DMS114 treated with DMSO at 0.1 percent for 48 hours (cell line): Measurements from ENCODE around the gene RNU6-9.

Source experiments
- DNase-seq: peaks from one replicate; lab custom pipeline; 2025; ENCODE audit not compliant: unreplicated experiment; lab: John Stamatoyannopoulos, UW

RNU6-9 gene

DNA sequence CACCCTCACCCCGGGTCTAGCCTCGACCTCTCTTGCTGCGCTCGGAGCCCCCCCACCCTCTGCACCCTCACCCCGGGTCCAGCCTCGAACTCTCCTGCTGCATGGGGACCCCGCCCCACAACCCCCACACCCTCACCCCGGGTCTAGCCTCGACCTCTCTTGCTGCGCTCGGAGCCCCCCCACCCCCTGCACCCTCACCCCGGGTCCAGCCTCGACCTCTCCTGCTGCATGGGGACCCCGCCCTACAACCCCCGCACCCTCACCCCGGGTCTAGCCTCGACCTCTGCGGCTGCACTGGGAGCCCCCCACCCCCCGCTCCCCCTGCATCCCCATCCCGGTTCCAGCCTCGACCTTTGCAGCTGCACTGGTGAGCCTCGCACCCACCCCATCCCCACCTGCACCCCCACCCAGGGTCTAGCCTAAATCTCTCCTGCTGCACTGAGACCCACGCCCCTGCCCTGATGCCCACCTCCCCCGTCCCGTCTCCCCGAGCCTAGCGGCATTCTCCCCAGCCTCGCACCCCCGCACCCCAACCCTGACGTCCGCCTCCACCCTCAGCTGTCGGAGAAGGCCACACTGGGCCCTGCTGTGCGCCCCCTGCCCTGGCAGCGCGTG lies 32.0 kb upstream of the RNU6-9 start:
- no peak for DNase-seq

DNA sequence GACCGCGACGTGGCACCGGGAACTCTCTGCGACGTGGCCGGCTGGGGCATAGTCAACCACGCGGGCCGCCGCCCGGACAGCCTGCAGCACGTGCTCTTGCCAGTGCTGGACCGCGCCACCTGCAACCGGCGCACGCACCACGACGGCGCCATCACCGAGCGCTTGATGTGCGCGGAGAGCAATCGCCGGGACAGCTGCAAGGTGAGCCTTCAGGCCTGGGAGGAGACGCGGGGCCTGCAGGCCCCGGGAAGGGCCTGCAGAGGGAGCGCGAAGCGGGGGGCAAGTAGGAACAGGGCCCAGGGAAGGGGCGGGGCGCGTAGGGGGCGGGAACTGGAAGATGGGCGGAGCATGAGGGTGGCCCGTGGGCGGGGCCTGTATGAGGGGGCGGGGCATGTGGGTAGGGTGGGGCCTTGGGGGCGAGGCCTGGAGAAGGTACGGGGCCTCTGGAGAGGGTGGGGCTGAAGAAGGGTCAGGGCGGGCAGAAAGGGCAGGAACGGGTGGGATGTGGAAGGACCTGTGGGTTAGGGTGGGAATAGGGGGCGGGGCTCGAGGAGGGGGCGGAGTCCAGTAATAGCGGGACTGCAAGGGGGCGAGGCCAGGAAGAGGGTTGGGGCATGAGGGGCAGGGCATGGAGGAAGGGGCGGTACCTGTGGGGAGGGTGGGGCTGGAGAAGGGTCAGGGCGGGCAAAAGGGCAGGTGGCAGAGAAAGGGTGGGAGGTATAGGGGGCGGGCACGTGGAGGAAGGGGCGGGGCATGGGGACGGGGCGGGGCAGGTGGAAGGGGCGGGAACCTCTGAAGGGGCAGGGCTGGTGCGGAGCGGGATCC lies 31.3 kb upstream of the RNU6-9 start:
- DNase-seq, result no peak

DNA sequence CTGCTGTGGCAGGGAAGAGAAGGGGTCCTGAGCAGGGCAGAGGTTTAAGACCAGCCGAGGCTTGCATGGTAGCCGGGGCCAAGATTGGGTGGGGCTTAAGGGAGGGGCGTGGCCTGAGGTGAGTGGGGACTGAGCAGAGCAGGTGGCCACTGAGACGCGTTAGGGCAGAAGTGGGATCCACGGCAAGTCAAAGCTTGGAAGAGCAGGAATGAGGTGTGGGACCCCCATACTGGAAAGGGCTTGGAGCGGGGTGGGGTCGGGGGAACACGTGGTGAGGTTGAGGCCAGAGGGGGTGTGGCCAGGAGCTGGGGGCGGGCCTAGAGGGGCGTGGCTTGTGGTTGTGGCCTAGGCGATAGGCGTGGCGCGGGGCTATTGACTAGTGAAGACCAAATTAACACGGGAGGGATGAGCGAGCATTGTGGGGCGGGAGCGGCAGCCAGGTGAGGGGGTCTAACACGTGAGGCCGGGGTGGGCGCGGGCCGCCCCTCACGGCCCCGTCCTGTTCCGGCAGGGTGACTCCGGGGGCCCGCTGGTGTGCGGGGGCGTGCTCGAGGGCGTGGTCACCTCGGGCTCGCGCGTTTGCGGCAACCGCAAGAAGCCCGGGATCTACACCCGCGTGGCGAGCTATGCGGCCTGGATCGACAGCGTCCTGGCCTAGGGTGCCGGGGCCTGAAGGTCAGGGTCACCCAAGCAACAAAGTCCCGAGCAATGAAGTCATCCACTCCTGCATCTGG lies 30.5 kb upstream of the RNU6-9 start:
- no peak for DNase-seq

DNA sequence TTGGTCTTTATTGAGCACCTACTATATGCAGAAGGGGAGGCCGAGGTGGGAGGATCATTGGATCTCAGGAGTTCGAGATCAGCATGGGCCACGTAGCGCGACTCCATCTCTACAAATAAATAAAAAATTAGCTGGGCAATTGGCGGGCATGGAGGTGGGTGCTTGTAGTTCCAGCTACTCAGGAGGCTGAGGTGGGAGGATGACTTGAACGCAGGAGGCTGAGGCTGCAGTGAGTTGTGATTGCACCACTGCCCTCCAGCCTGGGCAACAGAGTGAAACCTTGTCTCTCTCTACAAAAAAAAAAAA lies 30.0 kb upstream of the RNU6-9 start:
- no peak for DNase-seq

DNA sequence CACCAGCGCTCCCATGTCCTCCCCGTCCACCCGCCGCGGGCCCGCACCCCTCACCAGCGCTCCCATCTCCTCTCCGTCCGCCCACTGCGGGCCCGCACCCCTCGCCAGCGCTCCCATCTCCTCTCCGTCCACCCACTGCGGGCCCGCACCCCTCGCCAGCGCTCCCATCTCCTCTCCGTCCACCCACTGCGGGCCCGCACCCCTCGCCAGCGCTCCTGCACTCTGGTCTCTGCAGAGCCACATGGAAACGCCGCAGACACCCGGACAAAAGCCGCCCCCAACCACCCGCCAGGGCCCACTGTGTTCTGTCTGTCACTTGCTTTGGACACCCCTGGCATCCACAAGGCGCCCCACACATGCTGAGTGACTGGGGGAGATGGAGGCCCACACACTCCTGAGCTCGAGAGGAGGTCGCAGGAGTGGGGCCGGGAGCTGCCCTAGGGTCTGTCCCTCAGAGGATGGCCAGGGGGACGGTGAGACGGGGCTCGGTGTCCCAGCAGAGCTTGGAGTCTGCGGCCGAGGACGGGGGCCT lies 26.4 kb upstream of the RNU6-9 start:
- DNase-seq, result no peak

DNA sequence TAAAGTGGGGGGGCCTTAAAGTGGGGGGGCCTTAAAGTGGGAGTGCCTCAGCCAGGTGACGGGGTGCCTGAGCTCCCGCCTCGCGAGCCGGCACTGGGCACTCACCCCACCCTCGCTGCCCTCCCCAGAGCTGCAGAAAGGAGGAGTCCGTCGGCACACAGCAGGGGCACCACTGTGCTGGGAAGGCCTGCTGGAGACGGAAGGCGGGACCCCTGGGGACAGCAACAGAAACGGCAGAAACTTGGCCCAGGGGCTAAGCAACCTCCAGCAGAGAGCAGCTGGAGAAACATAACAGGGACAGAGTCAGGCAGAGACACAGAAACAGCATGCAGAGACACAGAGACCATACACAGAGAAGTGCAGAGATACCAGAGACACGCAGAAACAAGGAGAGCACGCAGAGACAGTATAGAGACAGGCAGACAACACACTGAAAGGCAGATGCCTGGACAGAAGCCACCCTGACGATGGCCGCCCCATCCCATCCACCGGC lies 25.9 kb upstream of the RNU6-9 start:
- no peak for DNase-seq

DNA sequence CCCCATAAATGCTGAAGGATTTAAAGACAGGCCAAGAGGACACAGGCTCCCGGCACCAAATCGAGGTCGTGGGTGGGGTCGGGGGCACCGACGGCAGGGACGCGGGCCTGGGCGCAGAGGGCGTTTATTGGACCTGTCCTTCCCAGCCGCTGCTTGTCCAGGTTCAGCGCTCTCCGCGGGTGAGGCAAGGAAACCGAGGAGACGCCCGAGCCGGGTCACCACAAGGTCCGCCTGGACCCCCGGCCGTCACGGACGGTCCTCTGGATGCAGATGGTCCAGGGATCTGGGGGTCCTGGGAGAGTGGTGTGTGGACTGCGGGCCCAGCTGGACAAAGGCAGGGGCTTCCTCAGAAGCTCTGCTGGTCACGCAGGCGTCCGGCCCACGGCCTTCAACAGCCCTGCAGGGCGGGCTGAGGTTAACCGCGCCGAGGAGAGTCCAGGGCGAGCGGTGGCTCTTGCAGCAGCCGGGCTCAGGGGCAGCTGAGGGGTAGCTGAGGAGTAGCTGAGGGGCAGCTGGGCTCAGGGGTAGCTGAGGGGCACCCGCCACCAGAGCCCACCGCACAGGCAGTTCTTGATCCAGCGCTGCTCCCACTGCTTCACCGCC lies 25.3 kb upstream of the RNU6-9 start:
- DNase-seq, result no peak

DNA sequence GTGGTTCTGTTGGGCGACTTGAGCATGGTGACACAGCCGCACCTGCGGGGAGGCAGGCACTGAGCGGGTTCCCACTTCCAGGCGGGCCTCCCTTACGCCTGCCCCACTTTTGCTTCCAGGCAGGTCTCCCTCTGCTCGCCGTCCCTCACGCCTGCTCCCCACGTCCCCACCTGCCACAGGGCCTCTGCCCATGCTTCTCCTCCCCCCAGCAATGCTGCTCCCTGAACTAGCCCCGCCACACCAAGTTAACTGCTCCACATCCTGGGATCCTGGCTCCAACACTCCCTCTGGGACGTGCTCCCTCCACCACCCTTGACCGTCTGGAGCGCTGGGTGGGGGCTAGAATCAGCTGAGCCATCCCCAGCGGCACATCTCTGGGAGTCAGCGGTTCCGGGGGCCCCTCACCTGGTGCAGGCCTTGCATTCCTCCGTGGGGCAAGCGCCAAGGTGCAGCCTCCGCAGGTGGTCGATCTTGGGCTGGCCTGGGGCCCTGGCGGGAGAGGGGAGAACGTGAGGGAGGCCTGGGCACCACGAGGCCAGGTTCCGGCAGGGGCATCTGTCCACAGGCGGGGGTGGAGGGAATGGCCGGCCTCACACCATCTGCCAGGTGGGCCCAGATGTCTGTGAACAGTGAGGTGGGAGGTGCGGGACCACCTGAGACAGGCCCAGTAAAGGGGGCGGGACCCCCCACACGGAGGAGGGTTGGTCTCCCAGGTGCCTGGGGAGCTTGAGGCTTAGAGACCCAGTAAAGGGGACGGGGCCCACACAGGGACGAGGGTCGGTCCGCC lies 24.6 kb upstream of the RNU6-9 start:
- DNase-seq, result no peak

DNA sequence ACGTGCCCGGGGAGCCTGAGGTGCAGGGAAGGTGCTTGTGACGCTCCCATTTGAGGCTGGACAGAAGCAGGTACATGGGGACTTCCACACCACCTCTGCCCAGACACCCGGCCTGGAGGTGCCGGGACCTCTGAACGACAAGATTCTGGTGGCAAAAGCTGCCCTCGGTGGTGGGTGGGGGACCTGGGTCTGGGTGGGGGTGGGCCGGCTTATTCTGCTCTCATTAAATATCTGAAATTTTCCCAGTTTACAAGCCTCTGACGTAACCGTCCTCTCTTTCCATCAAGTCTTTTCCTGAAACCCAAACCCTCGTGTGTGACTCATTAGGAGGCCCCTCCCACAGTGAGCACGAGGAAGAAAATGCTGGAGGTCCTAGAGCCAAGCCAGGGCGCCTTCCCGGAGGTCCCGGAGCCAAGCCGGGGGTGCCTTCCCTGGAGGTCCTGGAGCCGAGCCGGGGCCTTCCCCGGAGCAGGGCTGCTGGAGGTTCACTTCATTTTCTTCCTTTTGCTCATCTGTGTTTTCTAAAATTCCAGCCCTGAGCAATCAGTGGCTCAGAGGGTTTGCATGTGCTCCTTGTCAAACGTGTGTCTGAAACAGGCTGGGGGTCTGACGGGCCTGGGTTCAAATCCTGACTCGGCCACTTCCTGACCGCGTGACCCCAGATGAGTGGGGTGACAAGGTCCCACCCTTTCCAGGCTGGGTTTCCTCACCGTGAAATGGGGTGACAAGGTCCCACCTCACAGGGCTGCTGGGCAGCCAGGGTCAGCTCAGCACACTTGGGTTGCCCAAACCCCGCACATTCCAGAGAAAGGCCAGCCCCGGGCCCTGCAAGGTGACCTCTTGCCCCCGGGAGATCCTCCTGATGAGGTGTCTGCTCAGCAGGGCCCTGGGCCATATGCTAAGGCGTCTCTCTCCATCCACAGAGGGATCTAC lies 23.8 kb upstream of the RNU6-9 start:
- no peak for DNase-seq

DNA sequence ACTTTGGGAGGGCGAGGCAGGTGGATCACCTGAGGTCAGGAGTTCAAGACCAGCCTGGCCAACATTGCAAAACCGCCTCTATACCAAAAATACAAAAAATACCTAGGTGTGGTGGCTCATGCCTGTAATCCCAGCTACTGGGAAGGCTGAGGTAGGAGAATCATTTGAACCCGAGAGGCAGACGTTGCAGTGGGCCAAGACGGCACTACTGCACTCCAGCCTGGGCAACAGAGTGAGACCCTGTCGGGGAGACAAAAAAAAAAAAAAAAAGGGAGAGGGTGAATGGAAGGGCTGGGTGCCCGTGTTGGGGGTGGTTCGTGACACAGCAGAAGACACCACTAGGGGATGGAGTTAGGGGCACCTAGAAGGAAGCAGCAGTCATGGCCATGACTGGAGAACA lies 23.0 kb upstream of the RNU6-9 start:
- no peak for DNase-seq

DNA sequence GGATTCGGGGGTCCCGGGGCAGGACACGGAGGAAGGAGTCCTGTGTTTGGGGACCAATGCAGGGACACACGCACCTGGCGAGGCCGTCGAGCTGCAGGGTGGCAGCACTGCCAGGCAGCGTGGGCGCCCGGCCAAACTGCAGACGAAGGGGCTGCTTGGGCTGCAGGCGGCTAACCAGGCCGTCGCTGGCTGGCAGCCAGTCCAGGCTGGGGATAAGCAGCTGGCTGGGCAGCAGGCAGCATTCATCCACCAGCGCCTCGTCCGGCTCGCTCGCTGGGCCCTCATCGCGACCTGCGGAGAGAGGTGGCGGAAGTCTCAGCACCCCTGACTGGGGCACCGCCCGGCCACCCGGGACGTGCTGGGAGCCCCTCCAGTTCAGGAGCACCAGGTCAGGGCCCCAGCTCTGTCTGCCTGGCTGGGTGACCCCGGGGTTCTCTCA lies 22.3 kb upstream of the RNU6-9 start:
- no peak for DNase-seq

DNA sequence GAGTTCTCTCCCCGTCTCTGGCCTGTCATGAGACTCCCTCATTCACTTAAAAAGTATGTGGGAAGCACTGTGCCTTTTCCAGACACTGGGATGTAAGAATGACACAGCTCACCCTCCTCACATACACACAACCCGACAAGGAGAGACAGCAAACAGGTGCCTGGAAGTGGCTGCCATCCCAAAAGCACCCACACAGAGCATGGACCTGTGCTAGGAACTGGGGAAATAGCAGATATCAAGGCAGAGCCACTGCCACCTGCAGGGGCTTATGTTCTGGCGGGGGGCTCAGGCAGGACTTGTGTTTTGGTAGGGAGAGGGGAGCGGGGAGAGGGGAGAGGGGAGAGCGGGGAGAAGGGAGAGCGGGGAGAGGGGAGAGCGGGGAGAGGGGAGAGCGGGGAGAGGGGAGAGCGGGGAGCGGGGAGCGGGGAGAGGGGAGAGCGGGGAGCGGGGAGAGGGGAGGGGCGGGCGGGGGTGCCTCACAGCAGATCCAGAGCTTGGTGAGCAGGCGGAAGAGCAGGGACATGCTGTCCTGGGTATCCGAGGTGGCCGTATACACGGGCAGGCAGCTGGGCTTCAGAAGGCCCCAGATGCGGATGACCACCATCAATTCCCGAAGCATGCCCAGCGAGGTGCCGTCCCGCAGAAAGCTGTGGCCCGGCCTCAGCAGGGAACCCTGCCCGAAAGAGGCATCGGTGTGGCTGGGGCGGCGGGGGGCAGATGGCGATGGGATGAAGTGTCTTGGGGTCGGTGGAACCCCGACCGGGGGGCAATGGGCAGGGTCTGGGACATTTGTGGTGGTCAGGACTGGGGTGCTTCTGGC lies 21.6 kb upstream of the RNU6-9 start:
- no peak for DNase-seq

DNA sequence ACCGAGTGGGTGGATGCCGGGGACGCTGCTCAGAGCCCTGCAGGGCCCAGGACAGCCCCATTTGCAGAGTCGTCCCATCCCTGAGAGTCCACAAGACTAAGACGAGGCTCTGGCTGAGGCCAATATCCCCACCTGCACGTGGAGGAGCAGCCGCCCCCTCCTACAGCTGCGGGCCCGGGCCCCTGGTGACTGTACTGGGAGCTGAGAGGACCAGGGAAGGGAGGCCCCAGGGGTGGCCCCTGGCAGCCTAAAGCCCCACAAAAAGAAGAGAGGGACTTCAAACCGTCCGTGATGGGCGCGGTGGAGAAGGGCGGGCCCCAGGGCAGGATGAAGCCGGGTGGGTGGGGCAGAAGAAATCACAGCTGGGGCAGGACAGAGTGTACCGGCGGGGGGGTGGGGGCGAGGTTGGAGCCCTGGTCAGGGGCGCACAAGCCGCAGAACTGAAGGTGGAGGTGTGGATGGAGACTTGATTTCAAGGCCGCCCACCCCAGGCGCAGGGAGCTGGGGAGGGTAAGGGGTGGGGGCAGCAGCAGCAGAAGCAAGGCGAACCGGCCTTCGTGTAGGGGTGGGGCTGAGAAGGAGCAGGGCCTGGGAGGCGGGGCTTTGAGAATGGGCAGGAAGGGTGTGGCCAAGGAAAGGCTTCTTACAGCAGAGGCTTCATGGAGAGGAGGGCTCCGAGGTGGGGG lies 20.9 kb upstream of the RNU6-9 start:
- DNase-seq, result peak; percentile 11

DNA sequence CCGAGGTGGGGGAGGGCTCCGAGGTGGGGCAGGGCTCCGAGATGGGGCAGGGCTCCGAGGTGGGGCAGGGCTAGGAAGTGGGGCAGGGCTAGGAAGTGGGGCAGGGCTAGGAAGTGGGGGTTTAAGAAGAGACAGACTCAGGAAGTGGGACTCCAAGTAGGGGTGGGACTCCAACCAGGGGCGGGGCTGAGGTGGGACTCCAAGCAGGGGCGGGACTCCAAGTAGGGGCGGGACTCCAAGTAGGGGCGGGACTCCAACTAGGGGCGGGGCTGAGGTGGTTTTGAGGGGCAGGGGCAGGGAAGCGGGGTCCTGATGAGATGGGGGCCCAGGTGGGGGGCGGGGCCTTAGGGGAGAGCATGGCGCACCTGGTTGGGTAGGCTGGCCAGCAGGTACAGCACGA lies 20.2 kb upstream of the RNU6-9 start:
- no peak for DNase-seq

DNA sequence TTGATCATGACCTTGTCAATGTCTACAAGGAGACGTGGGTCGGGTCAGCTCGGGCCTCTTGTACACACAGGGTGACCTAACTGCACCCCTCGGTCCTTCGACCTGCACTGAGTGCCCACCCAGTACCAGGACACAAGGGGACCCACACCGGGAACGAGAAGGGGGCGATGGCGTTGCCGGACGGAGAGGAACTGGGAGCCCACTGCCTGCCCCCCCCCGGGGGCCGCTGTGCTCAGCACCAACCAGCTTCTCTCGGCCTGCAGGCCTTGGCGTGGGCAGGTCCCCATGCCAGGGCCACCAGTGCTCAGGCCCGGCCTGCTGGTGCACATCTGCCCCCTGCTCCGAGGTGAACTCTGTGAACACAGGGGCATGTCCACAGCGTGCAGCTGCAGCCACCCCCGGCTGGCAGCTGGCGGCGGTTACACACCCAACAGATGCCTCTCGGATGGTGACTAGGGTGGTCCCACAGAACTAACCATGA lies 19.7 kb upstream of the RNU6-9 start:
- no peak for DNase-seq

DNA sequence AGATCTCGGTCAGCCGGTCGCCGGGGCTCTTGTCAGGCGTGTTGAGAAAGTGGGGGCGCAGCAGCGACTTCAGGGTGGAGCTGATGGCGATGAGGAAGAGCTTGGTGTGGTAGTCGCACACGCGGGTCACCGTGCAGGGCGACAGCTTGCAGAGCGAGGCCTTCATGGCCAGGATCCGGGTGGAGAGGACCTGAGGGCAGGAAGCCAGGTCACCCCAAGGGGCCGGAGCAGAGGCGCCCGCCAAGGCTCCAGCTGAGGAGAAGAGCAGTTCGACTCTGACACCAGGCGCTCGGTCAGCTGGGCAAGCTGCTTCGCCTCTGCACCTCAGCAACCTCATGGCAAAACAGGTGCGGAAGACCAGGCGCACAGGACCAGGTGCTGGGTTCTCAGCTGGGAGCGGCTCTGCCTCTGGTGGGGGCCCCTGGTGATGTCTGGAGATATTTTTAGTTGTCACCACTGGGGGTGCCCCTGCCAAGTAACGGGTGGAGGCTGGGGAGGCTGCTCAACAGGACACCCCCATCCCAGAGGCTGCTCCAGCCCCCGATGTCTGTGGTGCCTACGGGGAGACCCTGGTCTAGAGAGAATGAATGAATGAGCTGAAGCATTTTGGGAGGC lies 17.9 kb upstream of the RNU6-9 start:
- DNase-seq, result no peak

DNA sequence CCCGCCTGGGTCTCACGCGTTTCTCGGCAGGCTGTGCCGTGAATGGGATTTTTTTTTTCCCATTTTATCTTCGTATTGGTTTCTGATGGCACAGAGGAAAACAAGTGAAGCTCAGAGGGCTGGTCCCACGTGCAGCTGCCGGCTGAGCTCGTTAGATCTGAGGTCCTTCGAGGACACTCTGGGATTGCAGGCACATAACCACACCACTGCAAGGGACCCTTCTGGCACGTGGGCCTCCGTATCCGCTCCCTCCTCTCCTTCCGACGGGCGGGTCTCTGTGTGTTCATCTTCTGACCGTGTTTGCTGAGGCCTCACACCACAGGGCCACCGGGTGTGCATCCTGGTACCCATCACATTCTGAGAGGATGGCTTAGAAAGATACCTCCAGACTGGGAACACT lies 17.2 kb upstream of the RNU6-9 start:
- DNase-seq, result no peak
